GM23338 (cell line): ENCODE measurements around the gene RHEX. TPM values are rescaled to one million over a fixed set of nuclear protein-coding genes. Genes with fewer than 3 reads are reported as not detected.

Experiments
- ATAC-seq: fragments of 200-7000 bp; cut with Tn5 transposase; 3 replicates; pipeline ENCODE4 v1.9.1; 2020
- DNase-seq: peaks from one replicate; pipeline ENCODE4 v3.0.0-alpha.2; 2015; ENCODE audit warnings: low spot score
- H2AFZ ChIP-seq: fragments of 200-600 bp; sonication (generic); 2 replicates; pipeline ENCODE4 v1.8.0; 2016; ENCODE audit warnings: antibody characterized with exemption, mild to moderate bottlenecking, moderate library complexity
- H3F3A ChIP-seq: fragments of 200-600 bp; sonication (generic); replicated peaks from 2 replicates; pipeline ENCODE4 v1.8.0; 2017; ENCODE audit warnings: antibody characterized with exemption, mixed run types, low read depth
- H3K27ac ChIP-seq: fragments of 200-600 bp; sonication (generic); 2 replicates; pipeline ENCODE4 v1.6.1; 2016; ENCODE audit warnings: low read depth
- H3K27me3 ChIP-seq: fragments of 200-600 bp; sonication (generic); 2 replicates; pipeline ENCODE4 v1.8.0; 2016; ENCODE audit warnings: mild to moderate bottlenecking, mixed run types, moderate library complexity; ENCODE audit not compliant: insufficient read depth
- H3K36me3 ChIP-seq: fragments of 200-600 bp; sonication (generic); 2 replicates; pipeline ENCODE4 v1.8.0; 2016; ENCODE audit warnings: mild to moderate bottlenecking; ENCODE audit not compliant: insufficient read depth
- H3K4me1 ChIP-seq: fragments of 200-600 bp; sonication (generic); 2 replicates; pipeline ENCODE4 v1.8.0; 2016; ENCODE audit warnings: mild to moderate bottlenecking, moderate library complexity; ENCODE audit not compliant: insufficient read depth
- H3K4me2 ChIP-seq: fragments of 200-600 bp; sonication (generic); 2 replicates; pipeline ENCODE4 v1.7.1; 2017; ENCODE audit warnings: mixed run types
- H3K4me3 ChIP-seq: fragments of 200-600 bp; sonication (generic); 2 replicates; pipeline ENCODE4 v1.6.1; 2016; ENCODE audit warnings: mixed run types
- H3K79me2 ChIP-seq: fragments of 200-600 bp; sonication (generic); replicated peaks from 2 replicates; pipeline ENCODE4 v1.8.0; 2017; ENCODE audit warnings: mild to moderate bottlenecking; ENCODE audit not compliant: insufficient read depth
- H3K9me2 ChIP-seq: fragments of 200-600 bp; sonication (generic); 2 replicates; pipeline ENCODE4 v1.8.0; 2017; ENCODE audit not compliant: insufficient read depth
- H4K20me1 ChIP-seq: fragments of 200-600 bp; sonication (generic); replicated peaks from 2 replicates; pipeline ENCODE4 v1.8.0; 2017; ENCODE audit warnings: mild to moderate bottlenecking; ENCODE audit not compliant: insufficient read depth
- H3K27ac Mint-ChIP-seq: 2 replicates; pipeline ENCODE4 v1.8.0; 2020; ENCODE audit warnings: inconsistent platforms, mild to moderate bottlenecking, moderate library complexity, mixed read lengths
- H3K27me3 Mint-ChIP-seq: 3 replicates; pipeline ENCODE4 v1.8.0; 2022; ENCODE audit warnings: low read depth, mild to moderate bottlenecking, moderate library complexity, mixed read lengths, inconsistent platforms; ENCODE audit not compliant: insufficient read depth, poor library complexity
- H3K36me3 Mint-ChIP-seq: 3 replicates; pipeline ENCODE4 v1.8.0; 2021; ENCODE audit warnings: low read depth, mild to moderate bottlenecking, inconsistent platforms, moderate library complexity, mixed read lengths
- H3K4me1 Mint-ChIP-seq: 3 replicates; pipeline ENCODE4 v1.8.0; 2020; ENCODE audit warnings: mild to moderate bottlenecking, inconsistent platforms, mixed read lengths
- H3K4me3 Mint-ChIP-seq: 3 replicates; pipeline ENCODE4 v1.8.0; 2021; ENCODE audit warnings: moderate library complexity, mild to moderate bottlenecking, inconsistent platforms, mixed read lengths
- H3K9me3 Mint-ChIP-seq: 3 replicates; pipeline ENCODE4 v1.8.0; 2020; ENCODE audit warnings: moderate library complexity, mild to moderate bottlenecking, inconsistent platforms, mixed read lengths
- CTCF ChIP-seq, 2 experiments: fragments of 200-600 bp in 1 of 2; sonication (generic) in 1 of 2; conservative IDR thresholded peaks; 2 replicates each; pipeline versions ENCODE4 v1.5.1 to v1.6.1; 2016 to 2017; ENCODE audit warnings: antibody characterized with exemption in 2 of 2, low read depth in 2 of 2, mild to moderate bottlenecking in 2 of 2, moderate library complexity in 1 of 2
- EZH2phosphoT487 ChIP-seq: fragments of 200-600 bp; sonication (generic); IDR thresholded peaks from one replicate; pipeline ENCODE4 v1.8.1; 2018; ENCODE audit warnings: antibody characterized with exemption; ENCODE audit not compliant: unreplicated experiment
- ZNF331 ChIP-seq: fragments of 250-450 bp; sonication (Bioruptor Pico); IDR thresholded peaks from 2 replicates; pipeline ENCODE4 v1.5.0; 2020; ENCODE audit warnings: low read depth, mild to moderate bottlenecking, moderate library complexity
- polyA plus RNA-seq: library from polyadenylated mRNA; unstranded; fragments of >200 nt; fragmentation: Nextera tagmentation; extraction: Ambion mirVana; gene quantifications from 2 replicates; pipeline ENCODE4 v1.2.1, GENCODE V29; 2016
- total RNA-seq: library from RNA; depleted of rRNA; stranded (reverse); fragments of >200 nt; shearing (Covaris generic); gene quantifications from 2 replicates; pipeline ENCODE4 v1.2.3, GENCODE V29; 2014
- TF ChIP-seq, protein P1 (sequence below): IDR thresholded peaks from 2 replicates; pipeline ENCODE4 v1.6.1; 2016; ENCODE audit warnings: antibody characterized with exemption
- TF ChIP-seq, protein P2 (sequence below): fragments of 250-450 bp; sonication (Bioruptor Pico); IDR thresholded peaks from 2 replicates; pipeline ENCODE4 v1.5.0; 2020; ENCODE audit warnings: mild to moderate bottlenecking, moderate library complexity

RHEX gene
- total and polyA plus RNA-seq, 2 experiments from 2014 or later = not detected

- Histone ChIP-seq H3K36me3 (no peaks in the 10 kb centered on the region), H3F3A (peaks cover 4% of the 10 kb centered on the region; the same call in 1 of the 2 replicates), H3K27me3 (peaks cover 29% of the 10 kb centered on the region), H3K4me1 (peaks cover 3% of the 10 kb centered on the region; the same call in 1 of the 2 replicates), H3K79me2 (no peaks in the 10 kb centered on the region), H3K4me2 (no peak overlapping the region), H3K9me2 (no peaks in the 10 kb centered on the region), H3K27ac (no peak overlapping the region), H3K4me3 (no peak overlapping the region), H4K20me1 (no peaks in the 10 kb centered on the region), H2AFZ (no peak overlapping the region)
- Mint-ChIP-seq H3K27me3 (peaks cover 26% of the 10 kb centered on the region), H3K27ac (no peak overlapping the region), H3K9me3 (peaks cover 3% of the 10 kb centered on the region; the same call in 2 of the 3 replicates), H3K36me3 (no peaks in the 10 kb centered on the region), H3K4me1 (peaks cover 10% of the 10 kb centered on the region; the same call in 2 of the 3 replicates), H3K4me3 (no peak overlapping the region)
- no peak for DNase-seq
- TF ChIP-seq, protein P1, sequence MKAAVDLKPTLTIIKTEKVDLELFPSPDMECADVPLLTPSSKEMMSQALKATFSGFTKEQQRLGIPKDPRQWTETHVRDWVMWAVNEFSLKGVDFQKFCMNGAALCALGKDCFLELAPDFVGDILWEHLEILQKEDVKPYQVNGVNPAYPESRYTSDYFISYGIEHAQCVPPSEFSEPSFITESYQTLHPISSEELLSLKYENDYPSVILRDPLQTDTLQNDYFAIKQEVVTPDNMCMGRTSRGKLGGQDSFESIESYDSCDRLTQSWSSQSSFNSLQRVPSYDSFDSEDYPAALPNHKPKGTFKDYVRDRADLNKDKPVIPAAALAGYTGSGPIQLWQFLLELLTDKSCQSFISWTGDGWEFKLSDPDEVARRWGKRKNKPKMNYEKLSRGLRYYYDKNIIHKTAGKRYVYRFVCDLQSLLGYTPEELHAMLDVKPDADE = no peak
- TF ChIP-seq CTCF (conservative IDR thresholded peaks at IDR 0.05; ENCODE audit: low read depth in 2 of 2) (no peak), ZNF331 (CRISPR knock-in tag) (no peak), EZH2phosphoT487 (no peak)
- TF ChIP-seq, protein P2, sequence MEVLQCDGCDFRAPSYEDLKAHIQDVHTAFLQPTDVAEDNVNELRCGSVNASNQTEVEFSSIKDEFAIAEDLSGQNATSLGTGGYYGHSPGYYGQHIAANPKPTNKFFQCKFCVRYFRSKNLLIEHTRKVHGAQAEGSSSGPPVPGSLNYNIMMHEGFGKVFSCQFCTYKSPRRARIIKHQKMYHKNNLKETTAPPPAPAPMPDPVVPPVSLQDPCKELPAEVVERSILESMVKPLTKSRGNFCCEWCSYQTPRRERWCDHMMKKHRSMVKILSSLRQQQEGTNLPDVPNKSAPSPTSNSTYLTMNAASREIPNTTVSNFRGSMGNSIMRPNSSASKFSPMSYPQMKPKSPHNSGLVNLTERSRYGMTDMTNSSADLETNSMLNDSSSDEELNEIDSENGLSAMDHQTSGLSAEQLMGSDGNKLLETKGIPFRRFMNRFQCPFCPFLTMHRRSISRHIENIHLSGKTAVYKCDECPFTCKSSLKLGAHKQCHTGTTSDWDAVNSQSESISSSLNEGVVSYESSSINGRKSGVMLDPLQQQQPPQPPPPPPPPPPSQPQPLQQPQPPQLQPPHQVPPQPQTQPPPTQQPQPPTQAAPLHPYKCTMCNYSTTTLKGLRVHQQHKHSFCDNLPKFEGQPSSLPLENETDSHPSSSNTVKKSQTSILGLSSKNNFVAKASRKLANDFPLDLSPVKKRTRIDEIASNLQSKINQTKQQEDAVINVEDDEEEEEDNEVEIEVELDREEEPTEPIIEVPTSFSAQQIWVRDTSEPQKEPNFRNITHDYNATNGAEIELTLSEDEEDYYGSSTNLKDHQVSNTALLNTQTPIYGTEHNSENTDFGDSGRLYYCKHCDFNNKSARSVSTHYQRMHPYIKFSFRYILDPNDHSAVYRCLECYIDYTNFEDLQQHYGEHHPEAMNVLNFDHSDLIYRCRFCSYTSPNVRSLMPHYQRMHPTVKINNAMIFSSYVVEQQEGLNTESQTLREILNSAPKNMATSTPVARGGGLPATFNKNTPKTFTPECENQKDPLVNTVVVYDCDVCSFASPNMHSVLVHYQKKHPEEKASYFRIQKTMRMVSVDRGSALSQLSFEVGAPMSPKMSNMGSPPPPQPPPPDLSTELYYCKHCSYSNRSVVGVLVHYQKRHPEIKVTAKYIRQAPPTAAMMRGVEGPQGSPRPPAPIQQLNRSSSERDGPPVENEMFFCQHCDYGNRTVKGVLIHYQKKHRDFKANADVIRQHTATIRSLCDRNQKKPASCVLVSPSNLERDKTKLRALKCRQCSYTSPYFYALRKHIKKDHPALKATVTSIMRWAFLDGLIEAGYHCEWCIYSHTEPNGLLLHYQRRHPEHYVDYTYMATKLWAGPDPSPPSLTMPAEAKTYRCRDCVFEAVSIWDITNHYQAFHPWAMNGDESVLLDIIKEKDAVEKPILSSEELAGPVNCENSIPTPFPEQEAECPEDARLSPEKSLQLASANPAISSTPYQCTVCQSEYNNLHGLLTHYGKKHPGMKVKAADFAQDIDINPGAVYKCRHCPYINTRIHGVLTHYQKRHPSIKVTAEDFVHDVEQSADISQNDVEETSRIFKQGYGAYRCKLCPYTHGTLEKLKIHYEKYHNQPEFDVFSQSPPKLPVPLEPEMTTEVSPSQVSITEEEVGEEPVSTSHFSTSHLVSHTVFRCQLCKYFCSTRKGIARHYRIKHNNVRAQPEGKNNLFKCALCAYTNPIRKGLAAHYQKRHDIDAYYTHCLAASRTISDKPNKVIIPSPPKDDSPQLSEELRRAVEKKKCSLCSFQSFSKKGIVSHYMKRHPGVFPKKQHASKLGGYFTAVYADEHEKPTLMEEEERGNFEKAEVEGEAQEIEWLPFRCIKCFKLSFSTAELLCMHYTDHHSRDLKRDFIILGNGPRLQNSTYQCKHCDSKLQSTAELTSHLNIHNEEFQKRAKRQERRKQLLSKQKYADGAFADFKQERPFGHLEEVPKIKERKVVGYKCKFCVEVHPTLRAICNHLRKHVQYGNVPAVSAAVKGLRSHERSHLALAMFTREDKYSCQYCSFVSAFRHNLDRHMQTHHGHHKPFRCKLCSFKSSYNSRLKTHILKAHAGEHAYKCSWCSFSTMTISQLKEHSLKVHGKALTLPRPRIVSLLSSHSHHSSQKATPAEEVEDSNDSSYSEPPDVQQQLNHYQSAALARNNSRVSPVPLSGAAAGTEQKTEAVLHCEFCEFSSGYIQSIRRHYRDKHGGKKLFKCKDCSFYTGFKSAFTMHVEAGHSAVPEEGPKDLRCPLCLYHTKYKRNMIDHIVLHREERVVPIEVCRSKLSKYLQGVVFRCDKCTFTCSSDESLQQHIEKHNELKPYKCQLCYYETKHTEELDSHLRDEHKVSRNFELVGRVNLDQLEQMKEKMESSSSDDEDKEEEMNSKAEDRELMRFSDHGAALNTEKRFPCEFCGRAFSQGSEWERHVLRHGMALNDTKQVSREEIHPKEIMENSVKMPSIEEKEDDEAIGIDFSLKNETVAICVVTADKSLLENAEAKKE (CRISPR knock-in tag) = no peak
- ATAC-seq = no peak
These were observed 62.0 kb downstream of the RHEX start for GRCh38 chr1:206114692-206115640.
